Fibroblast of the aortic adventitia (primary cell): ENCODE data around the gene ZDHHC24. TPM values are rescaled to one million over a fixed set of nuclear protein-coding genes. Genes with fewer than 3 reads are reported as not detected.

ENCODE experiments used
- DNase-seq: peaks from one replicate; pipeline ENCODE4 v3.0.0-alpha.2; 2010; ENCODE audit warnings: low read depth
- H3K4me3 ChIP-seq: 2 replicates; pipeline ENCODE4 v1.5.1; 2011; ENCODE audit warnings: low read depth, mild to moderate bottlenecking, control low read depth, low read length, moderate library complexity
- total RNA-seq: library from RNA; depleted of rRNA; stranded (reverse); fragments of >200 nt; gene quantifications from 2 replicates; pipeline ENCODE4 v1.2.3, GENCODE V29; 2012; ENCODE audit warnings: low replicate concordance
- TF ChIP-seq, protein P1 (sequence below): IDR thresholded peaks from 2 replicates; pipeline ENCODE4 v1.5.1; 2011; ENCODE audit warnings: mild to moderate bottlenecking, low read length, control low read depth, inconsistent platforms; ENCODE audit not compliant: insufficient read depth

ZDHHC24 gene
- total RNA-seq, 1 donor: 8.6 TPM

- no peak overlapping the region for H3K4me3 ChIP-seq
- DNase-seq: no peak
- TF ChIP-seq, protein P1, sequence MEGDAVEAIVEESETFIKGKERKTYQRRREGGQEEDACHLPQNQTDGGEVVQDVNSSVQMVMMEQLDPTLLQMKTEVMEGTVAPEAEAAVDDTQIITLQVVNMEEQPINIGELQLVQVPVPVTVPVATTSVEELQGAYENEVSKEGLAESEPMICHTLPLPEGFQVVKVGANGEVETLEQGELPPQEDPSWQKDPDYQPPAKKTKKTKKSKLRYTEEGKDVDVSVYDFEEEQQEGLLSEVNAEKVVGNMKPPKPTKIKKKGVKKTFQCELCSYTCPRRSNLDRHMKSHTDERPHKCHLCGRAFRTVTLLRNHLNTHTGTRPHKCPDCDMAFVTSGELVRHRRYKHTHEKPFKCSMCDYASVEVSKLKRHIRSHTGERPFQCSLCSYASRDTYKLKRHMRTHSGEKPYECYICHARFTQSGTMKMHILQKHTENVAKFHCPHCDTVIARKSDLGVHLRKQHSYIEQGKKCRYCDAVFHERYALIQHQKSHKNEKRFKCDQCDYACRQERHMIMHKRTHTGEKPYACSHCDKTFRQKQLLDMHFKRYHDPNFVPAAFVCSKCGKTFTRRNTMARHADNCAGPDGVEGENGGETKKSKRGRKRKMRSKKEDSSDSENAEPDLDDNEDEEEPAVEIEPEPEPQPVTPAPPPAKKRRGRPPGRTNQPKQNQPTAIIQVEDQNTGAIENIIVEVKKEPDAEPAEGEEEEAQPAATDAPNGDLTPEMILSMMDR: no peak
Observed at GRCh38 chr11:66473608-66474515, 72.0 kb downstream of the ZDHHC24 start.

GRCh38 chr11:66473167-66473566 lies 72.7 kb downstream of the ZDHHC24 start:
- H3K4me3 ChIP-seq: no peak overlapping the region
- TF ChIP-seq, protein P1: no peak
- no peak for DNase-seq

GRCh38 chr11:66472054-66472453 lies 73.8 kb downstream of the ZDHHC24 start:
- DNase-seq: no peak
- no peak overlapping the region for H3K4me3 ChIP-seq
- TF ChIP-seq, protein P1: no peak

- TF ChIP-seq, protein P1: no peak
- H3K4me3 ChIP-seq: no peak overlapping the region
- DNase-seq: no peak
Observed at GRCh38 chr11:66471142-66471541, 74.7 kb downstream of the ZDHHC24 start.

Other genes with a start within 250 kb of the ZDHHC24 start
- 99.1 and 193 TPM in 2 replicates for gene CD248, start 229.0 kb downstream of the ZDHHC24 start, total RNA-seq
- 10.1 and 45.3 TPM in 2 replicates for gene RIN1, start 209.6 kb downstream of the ZDHHC24 start, total RNA-seq
- gene BRMS1, start 200.9 kb downstream of the ZDHHC24 start, total RNA-seq: 22.6 and 38.5 TPM in 2 replicates
- 21.5 and 36.3 TPM in 2 replicates for gene B4GAT1, start 198.4 kb downstream of the ZDHHC24 start, total RNA-seq
- gene SLC29A2, start 174.3 kb downstream of the ZDHHC24 start, total RNA-seq: 0.36 TPM in 1 of 2 replicates, not detected in the other
- 0.18 TPM in 1 of 2 replicates, not detected in the other for gene NPAS4, start 125.0 kb downstream of the ZDHHC24 start, total RNA-seq
- 39.4 and 40.0 TPM in 2 replicates for gene MRPL11, start 107.2 kb downstream of the ZDHHC24 start, total RNA-seq
- gene PELI3, start 79.1 kb downstream of the ZDHHC24 start, total RNA-seq: 9.0 and 10.8 TPM in 2 replicates
- gene DPP3, start 65.6 kb downstream of the ZDHHC24 start, total RNA-seq: 19.0 and 31.7 TPM in 2 replicates
- 41.7 and 54.7 TPM in 2 replicates for gene BBS1, start 35.4 kb downstream of the ZDHHC24 start, total RNA-seq
- not detected in 2 replicates for gene ACTN3, start 855 bp upstream of the ZDHHC24 start, total RNA-seq
- 35.0 and 47.1 TPM in 2 replicates for gene CTSF, start 22.6 kb upstream of the ZDHHC24 start, total RNA-seq
- gene CCDC87, start 47.0 kb upstream of the ZDHHC24 start, total RNA-seq: 0.45 and 1.1 TPM in 2 replicates
- 28.3 and 54.4 TPM in 2 replicates for gene CCS, start 47.1 kb upstream of the ZDHHC24 start, total RNA-seq
- gene RBM14, start 70.6 kb upstream of the ZDHHC24 start, total RNA-seq: 11.4 and 26.9 TPM in 2 replicates
- 34.5 and 73.8 TPM in 2 replicates for gene RBM4, start 92.7 kb upstream of the ZDHHC24 start, total RNA-seq
- 7.5 and 23.9 TPM in 2 replicates for gene RBM4B, start 131.8 kb upstream of the ZDHHC24 start, total RNA-seq
- 0.27 and 4.9 TPM in 2 replicates for gene SPTBN2, start 183.2 kb upstream of the ZDHHC24 start, total RNA-seq